HCT116 (cell line): Measurements from ENCODE around the gene CYREN. TPM values are rescaled to one million over a fixed set of nuclear protein-coding genes. Genes with fewer than 3 reads are reported as not detected.

Experiments
- ATAC-seq: fragments of 200-7000 bp; cut with Tn5 transposase; 2 replicates; pipeline ENCODE4 v1.9.1; 2020; ENCODE audit warnings: mild to moderate bottlenecking, moderate library complexity
- BruUV-seq: library from RNA; stranded (reverse); fragments of 400-500 nt; replicated peaks from 2 replicates; lab custom pipeline; 2021; lab: Mats Ljungman, UMichigan
- CTCF ChIA-PET: fragments of 300-600 bp; sonication (Branson Sonifier 250); formaldehyde crosslinking; loops from one replicate; lab custom pipeline; 2021; ENCODE audit warnings: antibody characterized with exemption; lab: Charles Lee
- POLR2A ChIA-PET: fragments of 300-600, 350-600 bp; sonication (Branson Sonifier 250); formaldehyde crosslinking; loops from one replicate; lab custom pipeline; 2021; ENCODE audit warnings: antibody characterized with exemption; lab: Charles Lee
- RAD21 ChIA-PET, 2 experiments: fragments of 300-600 bp; sonication (Branson Sonifier 250); formaldehyde crosslinking; loops; one replicate each; lab custom pipeline; 2023; ENCODE audit warnings: low total read pairs in 2 of 2; ENCODE audit not compliant: uncharacterized antibody in 2 of 2, unreplicated experiment in 2 of 2, low non-redundant PET in 1 of 2; lab: Charles Lee
- DNase-seq: peaks from one replicate; pipeline ENCODE4 v3.0.0-alpha.2; 2010; ENCODE audit warnings: low read depth, low spot score
- H2AFZ ChIP-seq: fragments of 200-600 bp; shearing (Covaris generic), sonication (generic); 2 replicates; pipeline ENCODE4 v1.6.1; 2017; ENCODE audit warnings: low read depth, mixed run types, mixed read lengths, antibody characterized with exemption, low read length; ENCODE audit not compliant: poor library complexity, severe bottlenecking
- H3K27ac ChIP-seq: 2 replicates; pipeline ENCODE4 v1.5.1; 2012; ENCODE audit warnings: low read depth, low read length
- H3K27me3 ChIP-seq: fragments of 200-600 bp; sonication (generic); 2 replicates; pipeline ENCODE4 v1.6.1; 2016; ENCODE audit warnings: mixed run types, low read length, mixed read lengths; ENCODE audit not compliant: insufficient read depth
- H3K36me3 ChIP-seq, 2 experiments: fragments of 200-500 bp in 1 of 2; fragments of 200-600 bp in 1 of 2; sonication (Bioruptor generic) in 1 of 2; sonication (generic) in 1 of 2; 2 replicates each; pipeline versions ENCODE4 v1.5.1 to v1.6.1; 2014 to 2016; ENCODE audit warnings: low read length in 2 of 2, inconsistent platforms in 1 of 2, mixed read lengths in 1 of 2, mixed run types in 1 of 2; ENCODE audit not compliant: insufficient read depth in 2 of 2, control insufficient read depth in 1 of 2
- H3K4me1 ChIP-seq, 2 experiments: fragments of 200-600 bp in 1 of 2; sonication (generic) in 1 of 2; 2 replicates each; pipeline versions ENCODE4 v1.5.1 to v1.6.1; 2012 to 2017; ENCODE audit warnings: low read length in 2 of 2, inconsistent platforms in 1 of 2, mild to moderate bottlenecking in 1 of 2, mixed read lengths in 1 of 2, mixed run types in 1 of 2, moderate library complexity in 1 of 2; ENCODE audit not compliant: insufficient read depth in 2 of 2, control insufficient read depth in 1 of 2
- H3K4me2 ChIP-seq: fragments of 200-600 bp; sonication (generic); 2 replicates; pipeline ENCODE4 v1.6.1; 2017; ENCODE audit warnings: mixed run types, low read length, mixed read lengths
- H3K4me3 ChIP-seq, 2 experiments: fragments of 200-600 bp in 1 of 2; sonication (generic) in 1 of 2; replicated peaks in 1 of 2; 2 replicates each; pipeline ENCODE4 v1.5.1; 2011 to 2016; ENCODE audit warnings: low read length in 2 of 2, control low read depth in 1 of 2, low read depth in 1 of 2, mild to moderate bottlenecking in 1 of 2, mixed read lengths in 1 of 2, mixed run types in 1 of 2
- H3K79me2 ChIP-seq: fragments of 200-600 bp; sonication (generic); 2 replicates; pipeline ENCODE4 v1.6.1; 2017; ENCODE audit warnings: mild to moderate bottlenecking, mixed run types, low read length, moderate library complexity, mixed read lengths; ENCODE audit not compliant: insufficient read depth
- H3K9ac ChIP-seq: fragments of 200-600 bp; sonication (generic); 2 replicates; pipeline ENCODE4 v1.6.1; 2016; ENCODE audit warnings: low read length, mixed read lengths
- H3K9me2 ChIP-seq: fragments of 200-600 bp; sonication (generic), shearing (Covaris generic); 2 replicates; pipeline ENCODE4 v1.6.1; 2017; ENCODE audit warnings: mixed run types, mild to moderate bottlenecking, moderate library complexity; ENCODE audit not compliant: insufficient read depth
- H3K9me3 ChIP-seq, 2 experiments: fragments of 200-500 bp in 1 of 2; fragments of 200-600 bp in 1 of 2; sonication (Bioruptor generic) in 1 of 2; sonication (generic) in 1 of 2; 2 replicates each; pipeline ENCODE4 v1.6.1; 2014 to 2017; ENCODE audit warnings: low read length in 2 of 2, mixed read lengths in 2 of 2, inconsistent platforms in 1 of 2, low read depth in 1 of 2, mild to moderate bottlenecking in 1 of 2, mixed run types in 1 of 2, moderate library complexity in 1 of 2; ENCODE audit not compliant: control insufficient read depth in 1 of 2, insufficient read depth in 1 of 2
- H4K20me1 ChIP-seq: fragments of 200-600 bp; sonication (generic), shearing (Covaris generic); 2 replicates; pipeline ENCODE4 v1.6.1; 2017; ENCODE audit warnings: mixed run types, mild to moderate bottlenecking, moderate library complexity; ENCODE audit not compliant: insufficient read depth
- CEBPB ChIP-seq: IDR thresholded peaks from 2 replicates; pipeline ENCODE4 v1.6.1; 2012; ENCODE audit warnings: low read depth
- EZH2phosphoT487 ChIP-seq: fragments of 200-600 bp; IDR thresholded peaks from 2 replicates; pipeline ENCODE4 v1.6.1; 2018; ENCODE audit warnings: antibody characterized with exemption, borderline replicate concordance
- RAD21 ChIP-seq: IDR thresholded peaks from 2 replicates; pipeline ENCODE4 v1.6.1; 2012; ENCODE audit warnings: low read depth, mild to moderate bottlenecking
- ZFX ChIP-seq: fragments of 450-650 bp; IDR thresholded peaks from 2 replicates; pipeline ENCODE4 v1.6.1; 2017
- intact Hi-C: fragments of 100-400 bp; cut with micrococcal nuclease; formaldehyde crosslinking; loops from 2 replicates; pipeline ENCODE4 v1.10.0; 2022
- total RNA-seq: library from RNA; stranded (reverse); gene quantifications from one replicate; pipeline ENCODE4 v1.2.1, GENCODE V29; 2021; ENCODE audit not compliant: unreplicated experiment

CYREN gene
- total RNA-seq, 1 experiment from 2014 or later, result 54.5 TPM

DNA sequence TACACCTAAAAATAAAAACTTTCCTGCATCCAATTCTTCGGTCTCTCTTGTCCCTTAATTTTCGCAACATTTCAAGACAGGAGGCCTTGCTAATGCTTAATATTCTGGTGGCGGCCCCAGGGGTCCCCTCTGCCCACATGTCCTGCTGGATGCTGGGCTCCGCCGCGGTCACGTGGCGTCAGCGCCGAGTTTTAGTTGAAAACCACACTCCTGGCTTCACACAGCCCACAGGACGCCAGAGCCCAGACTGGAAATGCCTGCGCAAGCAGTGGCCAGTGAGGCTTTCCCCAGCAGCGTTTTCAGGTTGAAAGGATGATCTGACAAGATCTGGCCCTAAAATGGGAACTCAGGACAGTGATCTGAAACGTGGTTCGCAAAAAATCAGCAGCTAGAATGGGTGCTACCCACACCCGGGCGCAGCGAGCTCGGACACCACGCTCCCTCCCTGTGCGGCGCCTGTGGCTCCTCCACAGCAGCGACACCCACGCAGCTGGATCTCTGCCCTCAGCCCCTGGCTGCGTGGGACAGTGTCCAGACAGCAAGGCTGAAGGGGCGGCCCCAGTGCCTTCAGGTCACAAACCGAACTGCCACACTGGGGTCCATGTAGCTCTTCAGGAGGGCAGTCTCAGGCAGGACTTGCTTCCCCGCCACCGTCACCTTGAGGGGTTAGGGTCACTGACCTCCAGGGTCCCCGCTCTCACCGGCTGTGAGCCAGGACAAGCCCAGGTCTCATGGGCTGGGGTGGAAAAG, 11.6 kb upstream of the CYREN start:
- Histone ChIP-seq H3K4me1 (peaks cover 6 to 11% of the 10 kb centered on the region in 2 experiments), H3K9me2 (no peaks in the 10 kb centered on the region), H3K9ac (no peak overlapping the region), H2AFZ (no peak overlapping the region), H3K9me3 (peaks cover 0 to 18% of the 10 kb centered on the region in 2 experiments; a peak in 1 of 4 replicates), H3K27ac (no peak overlapping the region), H3K4me3 (no peak overlapping the region), H3K4me2 (no peak overlapping the region), H4K20me1 (no peaks in the 10 kb centered on the region), H3K27me3 (no peaks in the 10 kb centered on the region), H3K36me3 (no peaks in the 10 kb centered on the region), H3K79me2 (no peaks in the 10 kb centered on the region)
- intact Hi-C loops, result no loop called here
- ChIA-PET POLR2A (no interaction called here), RAD21 (no interaction called here), CTCF (no interaction called here)
- DNase-seq (no peak), ATAC-seq (no peak)
- TF ChIP-seq ZFX (no peak), CEBPB (no peak), RAD21 (no peak)
- BruUV-seq, result no TSS peak

GRCh38 chr7:135181261-135181928, 10.9 kb upstream of the CYREN start:
- H3K9me3 ChIP-seq, result peaks cover 0 to 18% of the 10 kb centered on the region in 2 experiments; a peak in 1 of 4 replicates
- ChIA-PET CTCF (no interaction called here), POLR2A (interaction anchor here (1.5 kb wide), 1 partner anchor 11 kb away, joined by 3 read pairs; the partner anchor contains the start of gene CYREN), RAD21 (no interaction called here)
- H3K36me3 ChIP-seq, result no peaks in the 10 kb centered on the region
- BruUV-seq, result no TSS peak
- H3K79me2 ChIP-seq, result no peaks in the 10 kb centered on the region
- no peak overlapping the region for H3K4me3 ChIP-seq
- ATAC-seq (no peak), DNase-seq (no peak)
- no peak overlapping the region for H3K4me2 ChIP-seq
- TF ChIP-seq EZH2phosphoT487, result no peak
- intact Hi-C loops, result no loop called here
- H4K20me1 ChIP-seq, result no peaks in the 10 kb centered on the region
- no peak overlapping the region for H2AFZ ChIP-seq
- H3K27me3 ChIP-seq, result no peaks in the 10 kb centered on the region
- H3K4me1 ChIP-seq, result peaks cover 8 to 18% of the 10 kb centered on the region in 2 experiments
- H3K9me2 ChIP-seq, result no peaks in the 10 kb centered on the region
- H3K27ac ChIP-seq, result no peak overlapping the region
- H3K9ac ChIP-seq, result no peak overlapping the region
